ENCODE results near the gene CCDC73.
A peak's percentile ranks its signal among the peaks of the same experiment; 100 is the strongest.
"Not testable (repeated sequence)": the region's sequence is repeated elsewhere in the genome, so short reads cannot be mapped to it uniquely, and the experiment has no call there.

Gene CCDC73

DNA sequence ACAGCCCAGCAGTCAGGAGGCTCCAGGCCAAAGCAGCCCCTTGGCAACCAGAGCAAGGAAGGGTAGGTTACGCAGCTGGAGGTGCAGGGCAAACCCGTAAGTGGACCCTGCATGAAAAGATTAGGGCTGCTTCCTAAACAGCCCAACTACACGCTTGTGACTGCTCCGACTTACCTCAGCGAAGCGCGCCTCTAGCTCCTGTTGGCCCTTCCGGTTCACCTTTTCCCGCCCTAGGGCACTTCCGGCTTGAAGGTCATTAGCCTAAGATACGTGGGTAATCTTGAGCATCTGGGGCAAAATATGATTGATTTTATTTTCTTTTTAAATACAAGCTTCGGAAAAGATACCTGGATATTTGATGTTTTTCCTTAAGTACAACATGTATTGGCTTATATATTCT is at the start of gene CCDC73:
CCDC73 (minus strand) TSS at position 224 of the 400 bp plus-strand sequence. CDS start 34,419 bp downstream, outside the sequence.
- DNase-seq (ENCODE audit: low spot score): no peak

DNA sequence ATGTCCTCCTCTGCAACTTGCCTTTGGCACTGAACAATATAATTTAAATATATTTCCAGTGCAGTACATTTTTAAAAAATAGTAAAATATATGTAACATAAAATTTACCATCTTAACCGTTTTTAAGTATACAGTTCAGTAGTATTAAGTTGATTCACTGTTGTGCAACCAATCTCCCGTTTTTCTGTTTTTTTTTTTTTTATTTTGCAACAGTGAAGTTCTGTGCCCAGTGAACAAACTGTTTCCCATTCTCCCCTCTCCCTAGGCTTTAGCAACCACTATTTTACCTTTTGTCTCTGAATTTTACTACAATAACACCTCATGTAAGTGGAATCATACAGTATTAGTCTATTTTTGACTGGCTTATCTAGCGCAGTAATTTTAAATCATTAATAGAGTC is 49.1 kb upstream of the CCDC73 start:
- no peak for DNase-seq (ENCODE audit: low spot score)

DNA sequence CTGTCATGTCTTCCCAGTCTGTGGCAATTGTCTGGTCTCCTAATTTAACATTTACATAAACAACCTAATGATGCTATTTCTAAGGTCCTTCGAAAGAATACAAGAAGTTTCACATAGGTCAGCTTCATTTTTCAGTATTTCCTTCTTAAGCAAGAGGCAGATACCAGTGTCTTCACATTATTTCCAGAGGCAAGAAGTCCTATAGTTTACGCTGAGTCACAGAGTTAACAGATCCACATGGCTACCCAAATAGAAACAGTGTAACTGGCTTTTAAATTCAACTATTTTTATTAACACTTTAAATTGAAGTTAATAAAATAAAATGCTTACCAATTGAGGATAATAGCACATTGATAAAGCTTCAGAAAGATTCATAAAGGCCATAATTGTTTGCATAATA is 46.1 kb upstream of the CCDC73 start:
- DNase-seq (ENCODE audit: low spot score): no peak

DNA sequence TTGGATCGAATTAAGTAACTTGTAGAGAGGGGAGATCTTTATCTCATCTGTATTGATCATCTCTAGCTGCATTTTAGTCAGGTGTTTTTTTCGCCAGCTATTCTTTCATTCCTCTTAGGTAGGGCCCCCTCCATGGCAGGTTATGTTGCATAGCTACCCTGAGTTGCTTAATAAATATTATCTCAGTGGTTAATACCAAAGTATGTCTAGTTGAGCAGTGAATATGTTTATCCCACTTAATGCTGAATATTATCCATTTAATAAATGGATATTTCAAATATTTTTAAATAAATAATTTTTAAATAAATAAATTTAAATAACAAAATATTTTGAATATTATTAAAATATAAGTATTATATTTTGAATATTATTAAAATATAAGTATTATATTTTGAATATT is 44.8 kb upstream of the CCDC73 start:
- DNase-seq (ENCODE audit: low spot score): no peak

DNA sequence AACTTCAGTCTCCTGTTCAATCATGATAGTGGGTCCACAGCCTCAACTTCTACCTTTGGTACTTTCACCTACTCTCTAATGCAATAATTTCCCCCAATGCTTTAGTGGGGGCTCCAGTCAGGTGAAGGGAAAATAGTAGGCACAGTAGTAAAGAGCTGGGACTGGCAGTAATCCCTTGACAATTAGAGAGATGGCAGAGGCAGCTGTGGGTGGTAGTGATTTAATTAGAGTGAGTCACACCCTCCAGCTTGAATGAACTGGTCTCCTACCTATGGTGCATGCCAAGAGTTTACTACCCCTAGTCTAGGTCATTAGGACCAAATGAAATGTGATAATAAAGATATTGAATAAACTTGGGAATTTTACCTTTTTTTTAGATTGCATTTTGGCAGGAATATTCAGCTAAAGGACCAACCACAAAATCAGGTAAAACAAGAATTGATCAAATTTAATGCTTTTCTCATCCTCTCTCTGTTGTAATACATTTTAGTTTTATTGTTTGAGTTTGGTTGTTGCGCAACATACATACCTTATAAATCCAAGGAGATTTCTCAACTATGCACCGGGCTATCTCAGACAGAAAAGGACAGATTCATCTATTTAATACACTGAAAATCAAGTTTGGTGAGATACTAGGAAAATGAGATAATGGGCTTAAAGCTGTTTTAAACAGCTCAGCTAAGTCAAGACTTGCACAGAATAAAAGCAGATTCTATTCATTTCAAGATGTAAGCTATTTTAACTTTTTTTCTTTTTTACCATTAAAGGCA is 44.2 kb upstream of the CCDC73 start:
- no peak for DNase-seq (ENCODE audit: low spot score)

DNA sequence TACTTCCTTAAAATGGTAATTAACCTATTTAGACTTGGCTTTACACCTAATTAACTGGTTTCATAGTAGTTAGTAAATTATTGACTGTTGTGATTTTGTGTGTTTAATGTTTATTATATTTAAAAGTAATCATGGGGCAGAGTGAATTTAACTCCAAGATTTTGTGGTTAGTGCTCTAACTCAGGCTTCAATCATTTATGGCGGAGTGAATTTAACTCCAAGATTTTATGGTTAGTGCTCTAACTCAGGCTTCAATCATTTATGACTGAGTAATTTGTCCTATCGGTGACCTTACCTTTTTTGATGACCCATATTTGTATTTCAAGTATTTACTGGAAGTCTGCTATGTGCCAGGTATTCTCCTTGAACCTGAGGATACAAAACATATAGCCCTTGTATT is 42.5 kb upstream of the CCDC73 start:
- no peak for DNase-seq (ENCODE audit: low spot score)

DNA sequence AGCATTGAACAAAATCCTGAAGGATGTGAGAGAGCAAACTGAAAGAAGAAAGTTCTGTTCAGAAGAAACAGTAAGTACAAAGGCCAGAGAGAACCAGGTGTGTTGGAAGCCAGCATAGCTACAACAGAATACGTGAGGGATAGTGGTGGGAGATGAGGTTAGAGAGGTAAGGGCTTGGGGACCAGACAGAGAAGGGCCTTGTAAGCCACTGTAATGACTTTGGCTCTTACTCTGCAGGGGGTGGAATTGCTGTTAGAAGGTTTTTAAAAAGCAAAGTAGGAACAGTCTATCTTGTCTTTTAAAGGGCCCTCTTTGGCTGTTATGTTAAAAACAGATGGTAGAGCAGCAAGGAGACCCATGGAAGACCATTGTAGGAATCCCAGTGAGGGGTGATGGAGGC is 39.5 kb upstream of the CCDC73 start:
- no peak for DNase-seq (ENCODE audit: low spot score)

DNA sequence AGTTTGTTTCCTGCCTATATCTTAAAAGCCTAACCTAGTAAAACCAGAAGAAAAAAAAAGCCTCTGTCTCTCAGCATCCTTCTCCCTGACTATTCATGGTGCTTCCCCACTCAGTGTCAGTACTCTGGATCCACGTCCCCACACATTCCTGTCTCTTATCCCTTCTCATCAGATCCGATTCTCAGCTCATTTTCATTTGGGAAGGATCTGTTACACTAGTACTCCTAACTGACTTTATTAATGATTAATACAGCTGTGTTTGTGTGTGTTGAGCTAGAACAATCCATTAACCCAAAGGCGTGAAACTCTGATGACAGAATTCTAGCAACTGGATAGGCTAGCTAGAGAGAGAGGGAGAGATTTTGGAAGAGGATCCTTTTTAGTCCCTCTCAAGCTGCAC is 36.8 kb upstream of the CCDC73 start:
- DNase-seq (ENCODE audit: low spot score): no peak

DNA sequence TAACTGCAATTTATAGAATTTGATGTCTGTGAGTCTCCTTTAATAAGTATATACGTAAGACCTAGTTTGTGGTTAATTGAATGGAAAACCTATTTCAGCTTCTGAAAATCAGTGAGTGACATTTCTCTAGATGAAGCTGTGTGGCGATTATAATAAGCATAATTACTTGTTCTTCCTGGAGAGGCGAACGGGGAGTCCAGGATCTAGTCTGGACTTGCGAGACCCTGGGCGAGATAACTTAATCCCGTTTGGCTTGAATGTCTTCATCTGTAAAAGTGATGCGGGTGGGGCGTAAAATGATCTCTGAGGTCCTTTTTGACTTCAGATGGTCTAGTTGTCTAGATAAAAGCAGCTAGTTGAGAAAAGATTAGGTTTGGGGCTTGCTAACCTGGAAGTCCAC is 36.3 kb upstream of the CCDC73 start:
- no peak for DNase-seq (ENCODE audit: low spot score)

DNA sequence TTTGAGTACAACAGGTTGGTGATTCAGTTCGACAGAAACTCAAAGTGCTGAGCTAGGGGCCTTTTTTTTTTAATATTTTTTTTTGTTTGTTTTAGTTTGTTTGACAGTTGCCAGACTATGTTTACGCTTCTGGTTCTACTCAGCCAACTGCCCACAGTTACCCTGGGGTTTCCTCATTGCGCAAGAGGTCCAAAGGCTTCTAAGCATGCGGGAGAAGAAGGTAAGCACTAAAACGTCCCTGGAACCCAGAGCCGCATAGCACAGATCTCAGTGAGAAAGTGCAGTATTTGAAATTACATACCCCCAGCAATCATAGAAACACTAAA is 35.9 kb upstream of the CCDC73 start:
- no peak for DNase-seq (ENCODE audit: low spot score)

DNA sequence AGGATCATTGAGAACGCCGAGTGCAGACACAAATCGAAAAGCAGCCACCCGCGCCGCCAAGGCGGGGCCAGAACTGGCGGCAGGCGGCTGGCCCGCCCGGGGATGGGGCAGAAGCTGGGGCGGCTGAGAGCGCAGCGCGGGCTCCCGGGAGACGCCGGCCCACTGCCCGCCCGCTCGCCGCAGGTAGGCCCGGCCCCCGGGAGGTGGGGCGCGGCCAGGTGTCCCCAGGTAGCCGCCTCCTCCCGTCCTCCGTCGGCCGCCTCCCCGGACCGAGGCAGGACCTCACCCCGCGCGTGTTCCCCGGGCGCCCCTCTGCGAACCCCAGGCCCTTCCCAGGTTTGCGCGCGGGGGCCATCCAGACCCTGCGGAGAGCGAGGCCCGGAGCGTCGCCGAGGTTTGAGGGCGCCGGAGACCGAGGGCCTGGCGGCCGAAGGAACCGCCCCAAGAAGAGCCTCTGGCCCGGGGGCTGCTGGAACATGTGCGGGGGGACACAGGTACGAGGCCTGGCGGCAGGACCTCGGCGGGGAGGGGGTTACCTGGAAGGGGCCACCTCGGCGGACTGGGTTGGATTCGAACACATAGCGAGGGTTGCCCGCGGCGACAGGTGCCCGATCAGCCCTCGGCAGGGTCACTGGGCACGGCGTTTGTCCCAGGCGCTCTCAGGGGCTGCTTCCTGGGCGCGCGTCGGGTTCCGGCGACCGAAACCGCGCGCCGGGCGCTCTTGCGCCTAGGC is 35.4 kb upstream of the CCDC73 start, which contains the start of gene PRRG4:
PRRG4 (plus strand) TSS at position 248 of the 733 bp plus-strand sequence. CDS start 603 bp downstream, outside the sequence.
- DNase-seq (ENCODE audit: low spot score): peak; percentile 45

DNA sequence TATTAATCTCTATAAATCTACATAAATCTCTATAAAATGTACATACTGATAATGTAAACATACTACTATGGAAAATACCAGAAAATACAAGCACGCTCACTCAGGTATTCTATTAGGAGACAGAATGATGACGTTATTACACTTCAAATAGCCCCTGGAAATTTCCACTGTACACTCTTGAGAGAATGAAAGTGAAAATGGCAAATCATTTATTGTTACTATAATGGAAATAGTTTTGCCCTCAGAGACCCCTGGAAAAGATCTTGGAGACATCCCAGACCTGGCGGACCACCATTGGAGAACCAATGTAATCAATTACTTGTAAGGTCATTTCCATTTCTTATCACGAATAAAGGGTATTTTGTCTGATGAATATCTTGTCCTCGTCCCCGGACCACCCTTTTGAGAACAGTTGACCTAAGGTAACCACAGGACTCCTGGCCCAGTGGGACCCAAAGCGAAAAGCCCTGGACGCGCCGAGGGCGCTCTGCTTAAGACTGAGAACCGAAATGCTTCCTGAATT is 34.8 kb upstream of the CCDC73 start:
- DNase-seq (ENCODE audit: low spot score): no peak

DNA sequence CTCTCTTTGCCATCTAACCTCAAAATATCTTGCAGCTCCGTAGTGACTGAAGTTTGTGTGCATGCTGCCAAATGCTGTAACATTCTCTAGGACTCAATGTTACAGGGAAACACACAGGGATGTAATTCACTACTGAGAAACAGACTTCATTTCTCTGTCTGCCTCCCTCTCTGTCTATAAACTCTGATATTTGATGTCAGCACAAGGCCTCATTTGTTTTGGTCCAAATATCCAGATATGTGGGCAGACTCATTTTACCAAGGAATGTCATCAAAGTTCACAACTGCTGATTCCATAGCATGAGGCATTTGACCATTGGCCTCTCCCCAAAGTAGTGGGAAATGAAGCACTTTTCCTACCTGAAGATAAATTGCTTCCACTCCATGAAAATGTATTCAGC is 32.8 kb upstream of the CCDC73 start:
- DNase-seq (ENCODE audit: low spot score): no peak

DNA sequence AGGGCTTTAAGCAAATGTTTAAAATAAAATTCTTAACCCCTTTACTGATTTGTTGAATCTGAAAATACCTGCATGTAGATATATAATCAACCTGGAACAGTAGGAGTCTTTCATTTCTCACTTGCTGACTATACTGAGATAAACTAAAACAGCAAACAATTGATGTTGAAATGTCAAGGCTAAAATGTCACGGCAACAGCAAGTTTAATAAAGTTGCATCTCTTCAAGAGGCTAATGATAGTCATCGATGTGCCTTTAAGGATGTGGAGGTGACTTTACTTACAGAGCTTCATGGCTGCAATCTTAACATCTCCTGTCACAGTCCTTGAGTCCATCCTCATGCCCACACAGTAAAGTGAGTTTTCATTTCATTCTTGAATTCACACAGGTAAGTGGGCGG is 31.7 kb upstream of the CCDC73 start:
- no peak for DNase-seq (ENCODE audit: low spot score)

DNA sequence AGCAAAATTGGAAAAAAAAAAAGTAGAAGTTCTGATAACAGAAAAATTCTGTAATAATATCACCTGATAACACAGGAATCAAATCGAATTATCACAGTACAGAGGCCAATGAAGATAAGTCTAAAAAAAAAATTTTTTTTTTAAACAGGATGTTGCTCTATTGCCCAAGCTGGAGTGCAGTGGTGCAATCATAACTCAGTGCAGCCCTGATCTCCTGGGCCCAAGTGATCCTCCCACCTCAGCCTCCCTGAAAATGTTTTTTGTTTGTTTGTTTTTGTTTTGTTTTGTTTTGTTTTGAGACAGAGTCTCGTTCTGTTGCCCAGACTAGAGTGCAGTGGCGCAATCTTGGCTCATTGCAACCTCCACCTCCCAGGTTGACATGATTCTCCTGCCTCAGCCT is 29.2 kb upstream of the CCDC73 start:
- not testable (repeated sequence) for DNase-seq (ENCODE audit: low spot score)

DNA sequence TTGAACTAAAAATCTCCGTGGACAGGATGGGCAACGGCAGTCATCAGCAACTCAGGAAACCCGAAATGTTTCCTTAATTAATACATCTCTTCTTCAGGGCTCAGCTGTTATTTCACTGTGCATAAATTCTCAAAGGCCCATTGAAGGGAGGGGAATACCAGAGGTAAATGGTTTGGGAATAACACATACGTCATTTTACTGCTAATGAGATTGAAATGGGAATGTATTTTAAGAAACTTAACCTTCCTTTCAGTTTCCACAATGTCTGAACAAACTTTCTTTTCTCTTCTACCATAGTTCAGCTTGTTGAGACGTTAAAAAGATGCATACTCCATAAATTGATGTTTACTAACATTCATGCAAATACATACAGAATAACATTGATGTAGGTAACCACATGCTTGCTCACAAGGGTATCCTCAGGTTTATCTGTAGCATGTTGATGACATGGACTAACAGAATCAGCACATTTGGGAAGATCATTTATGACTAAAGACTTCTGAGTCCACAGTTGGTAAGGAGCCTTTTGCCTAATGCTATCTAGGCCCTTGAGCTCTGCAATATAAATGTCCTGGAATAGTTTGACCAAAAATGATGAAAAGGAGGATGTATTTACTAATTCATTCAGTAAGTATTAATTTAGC is 27.6 kb upstream of the CCDC73 start:
- DNase-seq (ENCODE audit: low spot score): no peak

DNA sequence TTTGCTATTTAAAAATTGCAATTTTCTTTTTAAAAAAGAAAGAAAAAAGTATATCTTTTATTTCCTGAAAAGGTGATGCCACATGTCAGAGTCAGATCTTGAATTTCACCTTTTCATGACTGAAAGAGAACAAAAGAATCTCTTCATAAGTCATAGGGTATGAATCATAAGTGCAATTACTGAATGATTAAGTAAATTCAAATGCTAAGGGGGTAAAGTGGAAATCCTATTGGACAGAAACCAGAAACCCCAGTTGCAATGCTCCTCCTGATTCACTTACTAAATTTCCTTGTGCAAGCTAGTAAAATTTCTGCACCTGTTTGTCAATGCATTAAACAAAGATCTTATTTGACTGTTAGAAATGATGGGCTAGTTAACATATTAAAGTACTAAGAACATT is 27.1 kb upstream of the CCDC73 start:
- DNase-seq (ENCODE audit: low spot score): no peak

DNA sequence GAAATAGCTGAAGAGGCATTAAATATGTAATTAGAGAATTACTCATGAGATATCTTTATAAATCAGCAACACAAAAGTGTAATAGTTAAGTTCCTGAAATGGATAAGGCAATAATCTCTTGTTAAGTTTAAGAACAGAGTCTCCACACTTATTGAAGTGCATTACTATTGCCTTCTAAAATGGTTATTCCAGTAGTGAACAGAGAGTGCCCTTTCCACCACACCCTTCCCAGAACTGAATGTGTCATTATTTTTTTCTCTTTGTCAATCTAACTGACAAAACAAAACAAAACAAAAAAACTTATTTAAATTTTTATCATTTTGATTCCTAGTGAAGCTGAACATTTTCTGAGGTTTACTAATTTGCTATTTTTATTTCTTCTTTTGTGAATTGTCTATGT is 26.0 kb upstream of the CCDC73 start:
- DNase-seq (ENCODE audit: low spot score): no peak

DNA sequence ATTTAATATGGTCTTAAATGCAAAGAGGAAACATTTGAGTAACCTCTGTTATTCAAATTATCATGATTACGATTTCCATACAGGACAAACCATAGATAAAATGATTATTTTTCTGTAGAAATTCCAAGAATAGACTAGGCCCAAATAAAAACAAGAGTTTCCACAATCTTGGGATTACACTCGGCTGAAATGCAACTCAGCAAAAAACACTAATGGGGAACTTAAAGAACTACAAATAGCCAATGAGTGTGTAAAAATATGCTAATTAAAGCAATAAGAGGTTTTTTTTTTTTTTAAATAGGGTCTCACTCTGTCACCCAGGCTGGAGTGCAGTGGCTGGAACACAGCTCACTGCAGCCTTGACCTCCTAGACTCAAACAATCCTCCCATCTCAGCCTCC is 24.7 kb upstream of the CCDC73 start:
- DNase-seq (ENCODE audit: low spot score): no peak

DNA sequence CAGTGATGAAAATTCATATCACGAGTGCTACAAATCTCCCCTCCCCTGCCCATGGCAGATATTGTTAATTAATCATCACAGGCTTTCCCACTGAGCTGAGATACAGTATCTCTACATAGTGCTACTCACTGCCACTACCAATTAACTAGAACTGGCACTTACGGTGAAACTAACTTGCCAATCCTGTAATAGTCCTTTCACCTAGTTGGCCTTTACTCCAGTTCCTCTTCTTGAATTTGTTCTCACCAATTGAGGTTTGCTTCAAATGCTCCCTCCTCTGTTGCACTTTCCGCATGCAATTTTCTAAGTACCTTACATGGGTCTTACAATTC is 23.4 kb upstream of the CCDC73 start:
- no peak for DNase-seq (ENCODE audit: low spot score)

DNA sequence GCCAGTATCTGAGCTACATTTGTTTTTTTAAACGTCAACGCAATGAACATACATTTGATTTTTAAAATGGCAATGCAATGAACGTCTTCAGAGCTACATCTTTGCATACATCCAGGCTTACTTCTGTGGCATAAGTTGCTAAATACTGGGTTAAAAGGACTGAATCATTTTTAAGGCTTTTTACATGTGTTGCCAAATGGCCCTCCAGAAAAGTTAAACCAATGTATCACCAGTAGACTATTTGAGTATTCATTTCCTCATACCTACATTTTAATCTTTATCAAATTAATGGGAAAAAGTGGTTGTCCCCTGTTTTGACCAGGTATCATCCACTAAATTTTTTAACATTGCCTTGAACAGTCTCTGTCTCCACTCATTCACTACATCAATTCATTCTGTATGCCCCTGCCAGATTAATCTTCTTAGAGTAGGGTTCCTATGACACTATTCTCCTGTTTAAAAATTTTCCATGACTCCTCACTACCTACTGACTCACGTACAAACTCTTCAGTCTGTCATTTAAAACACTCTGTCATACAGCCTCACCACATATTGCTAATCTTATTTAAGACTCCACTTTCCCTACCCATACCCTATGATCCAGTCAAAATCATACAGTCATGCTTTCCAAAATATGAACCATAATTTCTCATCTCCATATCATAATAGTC is 22.9 kb upstream of the CCDC73 start:
- no peak for DNase-seq (ENCODE audit: low spot score)

DNA sequence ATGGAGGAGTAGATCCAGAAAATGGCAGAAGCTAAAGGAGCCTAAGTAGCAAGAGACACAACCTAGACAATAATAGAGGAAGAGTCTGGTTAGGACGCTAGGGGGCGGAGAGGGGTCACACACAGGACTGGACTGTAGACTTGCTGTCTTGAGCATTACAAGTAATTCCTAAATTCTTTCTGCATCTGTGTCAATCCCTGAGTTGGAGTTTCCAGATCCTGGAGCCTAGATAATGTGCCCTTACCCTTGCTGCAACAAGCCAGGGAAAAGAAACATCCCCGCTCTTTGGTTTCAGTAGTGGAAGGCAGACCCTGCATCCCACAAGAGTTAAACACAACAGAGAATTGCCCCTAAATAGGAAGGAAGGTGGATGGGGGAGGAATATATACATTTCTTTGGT is 14.9 kb upstream of the CCDC73 start:
- DNase-seq (ENCODE audit: low spot score): peak; percentile 48

DNA sequence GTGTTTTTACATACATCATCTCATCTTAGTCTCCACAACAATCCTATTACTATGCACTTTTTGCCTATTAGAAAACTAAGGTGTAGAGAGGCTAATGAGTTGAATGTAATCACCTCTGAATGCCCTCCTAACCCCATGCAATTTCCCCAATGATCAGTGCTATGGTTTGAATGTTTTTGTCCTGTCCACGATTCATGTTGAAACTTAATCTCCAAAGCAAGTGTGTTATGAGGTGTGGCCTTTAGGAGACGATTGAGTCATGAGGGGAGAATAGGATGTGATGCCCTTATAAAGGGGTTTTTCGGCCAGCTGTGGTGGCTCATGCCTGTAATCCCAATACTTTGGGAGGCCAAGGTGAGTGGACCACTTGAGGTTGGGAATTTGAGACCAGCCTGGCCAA is 2.0 kb upstream of the CCDC73 start:
- DNase-seq (ENCODE audit: low spot score): no peak
